Adipocyte (in vitro differentiated cells): ENCODE measurements around the gene DALRD3.
A peak's percentile ranks its signal among the peaks of the same experiment; 100 is the strongest.

ENCODE experiments used
- DNase-seq: peaks from one replicate; pipeline ENCODE4 v3.0.0-alpha.2; 2015; ENCODE audit warnings: low read depth
- H3K27me3 ChIP-seq: replicated peaks from 2 replicates; pipeline ENCODE4 v1.7.0; 2013; ENCODE audit warnings: mild to moderate bottlenecking, low read length, moderate library complexity; ENCODE audit not compliant: control insufficient read depth, insufficient read depth
- H3K36me3 ChIP-seq: 2 replicates; pipeline ENCODE4 v1.7.0; 2013; ENCODE audit warnings: low read length, mild to moderate bottlenecking, moderate library complexity; ENCODE audit not compliant: control insufficient read depth, insufficient read depth, severe bottlenecking
- H3K4me1 ChIP-seq: 2 replicates; pipeline ENCODE4 v1.7.0; 2013; ENCODE audit warnings: mild to moderate bottlenecking, low read length, moderate library complexity; ENCODE audit not compliant: control insufficient read depth, insufficient read depth
- H3K4me3 ChIP-seq: 2 replicates; pipeline ENCODE4 v1.7.0; 2013; ENCODE audit warnings: mild to moderate bottlenecking, low read length, moderate library complexity
- H3K9ac ChIP-seq: 2 replicates; pipeline ENCODE4 v1.7.0; 2013; ENCODE audit warnings: mild to moderate bottlenecking, low read length, moderate library complexity
- H3K9me3 ChIP-seq: 2 replicates; pipeline ENCODE4 v1.7.0; 2013; ENCODE audit warnings: mild to moderate bottlenecking, low read length, moderate library complexity; ENCODE audit not compliant: control insufficient read depth

DALRD3 gene

GRCh38 chr3:49021213-49021812 is 2.9 kb upstream of the DALRD3 start:
- Histone ChIP-seq H3K4me1 (peaks cover 43% of the 10 kb centered on the region), H3K9ac (peak overlapping the region; percentile 94), H3K4me3 (peak overlapping the region; percentile 94), H3K9me3 (no peaks in the 10 kb centered on the region), H3K27me3 (no peaks in the 10 kb centered on the region), H3K36me3 (peaks cover 27% of the 10 kb centered on the region)
- peak; percentile 100 for DNase-seq

- Histone ChIP-seq H3K4me1 (peaks cover 40% of the 10 kb centered on the region), H3K36me3 (peaks cover 27% of the 10 kb centered on the region), H3K9ac (peak overlapping the region; percentile 94), H3K4me3 (peak overlapping the region; percentile 94), H3K9me3 (no peaks in the 10 kb centered on the region), H3K27me3 (no peaks in the 10 kb centered on the region)
- peak; percentile 62 for DNase-seq
These were observed 2.2 kb upstream of the DALRD3 start for GRCh38 chr3:49020330-49021212.

- peak; percentile 52 for DNase-seq
- Histone ChIP-seq H3K9ac (peak overlapping the region; percentile 94), H3K36me3 (peaks cover 27% of the 10 kb centered on the region), H3K9me3 (no peaks in the 10 kb centered on the region), H3K4me3 (peak overlapping the region; percentile 94), H3K4me1 (peaks cover 37% of the 10 kb centered on the region), H3K27me3 (no peaks in the 10 kb centered on the region)
These were observed 1.6 kb upstream of the DALRD3 start for GRCh38 chr3:49019941-49020329.

- H3K4me1 ChIP-seq, result peaks cover 37% of the 10 kb centered on the region
- no peaks in the 10 kb centered on the region for H3K27me3 ChIP-seq
- DNase-seq, result no peak
- H3K4me3 ChIP-seq, result peak overlapping the region; percentile 91
- H3K9ac ChIP-seq, result peak overlapping the region; percentile 88
- H3K9me3 ChIP-seq, result no peaks in the 10 kb centered on the region
- peaks cover 21% of the 10 kb centered on the region for H3K36me3 ChIP-seq
These were observed 277 bp upstream of the DALRD3 start for GRCh38 chr3:49018707-49019006.

- peak overlapping the region; percentile 88 for H3K9ac ChIP-seq
- H3K36me3 ChIP-seq, result peaks cover 27% of the 10 kb centered on the region
- no peaks in the 10 kb centered on the region for H3K27me3 ChIP-seq
- peak overlapping the region; percentile 91 for H3K4me3 ChIP-seq
- no peaks in the 10 kb centered on the region for H3K9me3 ChIP-seq
- peak; percentile 21 for DNase-seq
- H3K4me1 ChIP-seq, result peaks cover 27% of the 10 kb centered on the region
These were observed 980 bp downstream of the DALRD3 start for GRCh38 chr3:49017229-49017970.

GRCh38 chr3:49016414-49017228 is 1.8 kb downstream of the DALRD3 start:
- Histone ChIP-seq H3K36me3 (peaks cover 27% of the 10 kb centered on the region), H3K4me3 (no peak overlapping the region), H3K4me1 (peaks cover 26% of the 10 kb centered on the region), H3K9ac (peak overlapping the region; percentile 88), H3K9me3 (no peaks in the 10 kb centered on the region), H3K27me3 (no peaks in the 10 kb centered on the region)
- no peak for DNase-seq

GRCh38 chr3:49015765-49016164 is 2.6 kb downstream of the DALRD3 start:
- no peaks in the 10 kb centered on the region for H3K9me3 ChIP-seq
- no peaks in the 10 kb centered on the region for H3K27me3 ChIP-seq
- H3K4me3 ChIP-seq, result no peak overlapping the region
- no peak overlapping the region for H3K9ac ChIP-seq
- peaks cover 27% of the 10 kb centered on the region for H3K36me3 ChIP-seq
- no peak for DNase-seq
- peaks cover 26% of the 10 kb centered on the region for H3K4me1 ChIP-seq

GRCh38 chr3:49015072-49015471 is 3.3 kb downstream of the DALRD3 start:
- peaks cover 27% of the 10 kb centered on the region for H3K36me3 ChIP-seq
- H3K9ac ChIP-seq, result no peak overlapping the region
- DNase-seq, result no peak
- H3K9me3 ChIP-seq, result no peaks in the 10 kb centered on the region
- no peak overlapping the region for H3K4me3 ChIP-seq
- H3K27me3 ChIP-seq, result no peaks in the 10 kb centered on the region
- H3K4me1 ChIP-seq, result peaks cover 22% of the 10 kb centered on the region

- no peak for DNase-seq
- H3K36me3 ChIP-seq, result peaks cover 27% of the 10 kb centered on the region
- peaks cover 12% of the 10 kb centered on the region for H3K4me1 ChIP-seq
- no peaks in the 10 kb centered on the region for H3K9me3 ChIP-seq
- no peak overlapping the region for H3K9ac ChIP-seq
- no peaks in the 10 kb centered on the region for H3K27me3 ChIP-seq
- H3K4me3 ChIP-seq, result no peak overlapping the region
These were observed 4.4 kb downstream of the DALRD3 start for GRCh38 chr3:49013738-49014660.

GRCh38 chr3:49013113-49013737 is 5.2 kb downstream of the DALRD3 start:
- DNase-seq, result no peak
- Histone ChIP-seq H3K36me3 (peaks cover 27% of the 10 kb centered on the region), H3K4me1 (peaks cover 12% of the 10 kb centered on the region), H3K9me3 (no peaks in the 10 kb centered on the region), H3K4me3 (no peak overlapping the region), H3K9ac (no peak overlapping the region), H3K27me3 (no peaks in the 10 kb centered on the region)
